Measurements from ENCODE around the gene PTGES3.

PTGES3 gene

DNA sequence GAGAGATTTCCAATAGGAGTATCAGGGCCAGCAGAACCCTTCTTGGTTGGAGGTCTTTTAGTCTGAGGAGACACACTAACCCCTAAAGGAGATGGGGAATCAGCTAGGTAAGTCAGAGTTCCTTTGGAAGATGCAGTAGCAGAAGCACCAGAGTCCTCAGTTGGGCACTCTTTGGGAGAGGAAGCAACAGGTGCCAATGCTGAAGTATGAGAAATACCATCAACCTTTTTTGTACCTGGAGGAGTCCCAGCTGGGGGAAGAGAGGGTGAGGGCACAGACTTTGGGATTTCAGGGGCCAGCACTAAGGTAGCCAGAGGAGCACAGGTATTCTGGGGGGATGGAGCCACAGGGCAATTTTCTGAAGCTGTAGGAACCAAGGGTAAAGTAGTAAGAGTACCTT is 31.0 kb upstream of the PTGES3 start:
- CTCF ChIA-PET, result no interaction called here
- TF ChIP-seq, protein P1, sequence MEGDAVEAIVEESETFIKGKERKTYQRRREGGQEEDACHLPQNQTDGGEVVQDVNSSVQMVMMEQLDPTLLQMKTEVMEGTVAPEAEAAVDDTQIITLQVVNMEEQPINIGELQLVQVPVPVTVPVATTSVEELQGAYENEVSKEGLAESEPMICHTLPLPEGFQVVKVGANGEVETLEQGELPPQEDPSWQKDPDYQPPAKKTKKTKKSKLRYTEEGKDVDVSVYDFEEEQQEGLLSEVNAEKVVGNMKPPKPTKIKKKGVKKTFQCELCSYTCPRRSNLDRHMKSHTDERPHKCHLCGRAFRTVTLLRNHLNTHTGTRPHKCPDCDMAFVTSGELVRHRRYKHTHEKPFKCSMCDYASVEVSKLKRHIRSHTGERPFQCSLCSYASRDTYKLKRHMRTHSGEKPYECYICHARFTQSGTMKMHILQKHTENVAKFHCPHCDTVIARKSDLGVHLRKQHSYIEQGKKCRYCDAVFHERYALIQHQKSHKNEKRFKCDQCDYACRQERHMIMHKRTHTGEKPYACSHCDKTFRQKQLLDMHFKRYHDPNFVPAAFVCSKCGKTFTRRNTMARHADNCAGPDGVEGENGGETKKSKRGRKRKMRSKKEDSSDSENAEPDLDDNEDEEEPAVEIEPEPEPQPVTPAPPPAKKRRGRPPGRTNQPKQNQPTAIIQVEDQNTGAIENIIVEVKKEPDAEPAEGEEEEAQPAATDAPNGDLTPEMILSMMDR (IDR thresholded peaks at IDR 0.05; ENCODE audit: insufficient read depth, low read length, missing control alignments), result no peak
- H3K4me3 ChIP-seq (ENCODE audit: low read depth, low read length), result no peak overlapping the region
- POLR2A ChIA-PET, result no interaction called here
- no peak for DNase-seq (ENCODE audit: low read depth, low spot score)

GRCh38 chr12:56718636-56719035 is 30.6 kb upstream of the PTGES3 start:
- DNase-seq (ENCODE audit: low read depth, low spot score), result no peak
- no peak overlapping the region for H3K4me3 ChIP-seq (ENCODE audit: low read depth, low read length)
- ChIA-PET POLR2A (interaction anchor here (0.7 kb wide), 1 partner anchor 77 kb away, joined by 3 read pairs; no protein-coding TSS in a partner anchor), CTCF (interaction anchor here (0.6 kb wide), 1 partner anchor 651 kb away, joined by 3 read pairs; no protein-coding TSS in a partner anchor)
- TF ChIP-seq, protein P1 (IDR thresholded peaks at IDR 0.05; ENCODE audit: insufficient read depth, low read length, missing control alignments), result no peak

DNA sequence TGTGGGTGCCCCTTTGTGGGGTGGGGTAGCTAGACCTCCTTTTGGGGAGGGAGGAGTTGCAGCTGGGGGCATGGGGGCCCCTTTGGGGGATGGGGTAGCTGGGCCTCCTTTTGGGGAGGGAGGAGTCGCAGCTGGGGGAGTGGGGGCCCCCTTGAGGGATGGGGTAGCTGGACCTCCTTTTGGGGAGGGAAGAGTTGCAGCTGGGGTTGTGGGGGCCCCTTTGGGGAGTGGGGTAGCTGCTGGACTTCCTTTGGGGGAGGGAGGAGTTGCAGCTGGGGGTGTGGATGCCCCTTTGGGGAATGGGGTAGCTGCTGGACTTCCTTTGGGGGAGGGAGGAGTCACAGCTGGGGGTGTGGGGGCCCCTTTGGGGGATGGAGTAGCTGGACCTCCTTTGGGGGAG is 30.1 kb upstream of the PTGES3 start:
- ChIA-PET POLR2A (interaction anchor here (0.7 kb wide), 1 partner anchor 76 kb away, joined by 3 read pairs; no protein-coding TSS in a partner anchor), CTCF (interaction anchor here (0.6 kb wide), 1 partner anchor 650 kb away, joined by 3 read pairs; no protein-coding TSS in a partner anchor)
- TF ChIP-seq, protein P1 (IDR thresholded peaks at IDR 0.05; ENCODE audit: insufficient read depth, low read length, missing control alignments), result no peak
- H3K4me3 ChIP-seq (ENCODE audit: low read depth, low read length), result no peak overlapping the region
- DNase-seq (ENCODE audit: low read depth, low spot score), result no peak

DNA sequence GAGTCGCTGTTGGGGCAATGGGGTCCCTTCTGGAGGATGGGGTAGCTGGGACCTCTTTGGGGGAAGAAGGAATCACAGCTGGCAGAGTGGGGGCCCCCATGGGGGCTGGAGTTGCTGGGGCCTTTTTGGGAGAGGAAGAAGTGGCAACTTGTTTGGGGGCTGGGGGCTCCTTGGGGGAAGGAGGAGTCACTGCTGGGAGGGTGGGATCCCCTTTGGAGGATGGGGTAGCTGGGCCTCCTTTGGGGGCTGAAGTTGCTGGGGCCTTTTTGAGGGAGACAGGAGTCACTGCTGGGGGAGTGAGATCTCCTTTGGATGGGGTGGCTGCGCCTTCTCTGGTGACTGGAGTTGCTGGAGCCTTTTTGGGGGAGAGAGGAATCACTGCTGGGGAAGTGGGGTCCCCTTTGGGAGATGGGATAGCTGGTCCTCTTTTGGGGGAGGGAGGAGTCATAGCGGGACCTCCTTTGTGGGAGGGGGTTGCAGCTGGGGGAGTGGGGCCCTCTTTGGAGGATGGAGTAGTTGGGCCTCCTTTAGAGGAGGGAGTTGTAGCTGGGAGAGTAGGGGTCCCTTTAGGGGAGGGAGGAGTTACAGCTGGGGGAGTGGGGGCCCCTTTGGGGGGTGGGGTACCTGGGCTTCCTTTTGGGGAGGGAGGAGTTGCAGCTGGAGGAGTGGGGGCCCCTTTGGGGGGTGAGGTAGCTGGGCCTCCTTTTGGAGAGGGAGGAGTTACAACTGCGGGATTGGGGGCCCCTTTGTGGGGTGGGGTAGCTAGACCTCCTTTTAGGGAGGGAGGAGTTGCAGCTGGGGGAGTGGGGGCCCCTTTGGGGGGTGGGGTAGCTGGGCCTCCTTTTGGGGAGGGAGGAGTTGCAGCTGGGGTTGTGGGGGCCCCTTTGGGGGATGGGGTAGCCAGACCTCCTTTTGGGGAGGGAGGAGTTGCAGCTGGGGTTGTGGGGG is 29.1 kb upstream of the PTGES3 start:
- ChIA-PET CTCF (no interaction called here), POLR2A (interaction anchor here (1.0 to 2.1 kb wide), 3 partner anchors 8 to 81 kb away, joined by 4 to 12 read pairs (median 8); partner anchors contain the start of genes NACA and PTGES3)
- H3K4me3 ChIP-seq (ENCODE audit: low read depth, low read length), result no peak overlapping the region
- TF ChIP-seq, protein P1 (IDR thresholded peaks at IDR 0.05; ENCODE audit: insufficient read depth, low read length, missing control alignments), result no peak
- DNase-seq (ENCODE audit: low read depth, low spot score), result no peak

- no peak overlapping the region for H3K4me3 ChIP-seq (ENCODE audit: low read depth, low read length)
- CTCF ChIA-PET, result no interaction called here
- TF ChIP-seq, protein P1 (IDR thresholded peaks at IDR 0.05; ENCODE audit: insufficient read depth, low read length, missing control alignments), result no peak
- POLR2A ChIA-PET, result interaction anchor here (1.0 to 2.1 kb wide), 3 partner anchors 9 to 80 kb away, joined by 4 to 12 read pairs (median 8); partner anchors contain the start of genes NACA and PTGES3
- DNase-seq (ENCODE audit: low read depth, low spot score), result no peak
Measured at GRCh38 chr12:56716458-56716857, 28.4 kb upstream of the PTGES3 start.

- no peak for DNase-seq (ENCODE audit: low read depth, low spot score)
- H3K4me3 ChIP-seq (ENCODE audit: low read depth, low read length), result no peak overlapping the region
- TF ChIP-seq, protein P1 (IDR thresholded peaks at IDR 0.05; ENCODE audit: insufficient read depth, low read length, missing control alignments), result no peak
- ChIA-PET POLR2A (interaction anchor here (1.1 to 2.1 kb wide), 2 partner anchors 10 to 27 kb away, joined by 8 to 12 read pairs; partner anchors contain the start of genes NACA and PTGES3), CTCF (no interaction called here)
Measured at GRCh38 chr12:56715798-56716197, 27.7 kb upstream of the PTGES3 start.

Data from AG04449 (cell line).